HepG2 (cell line): ENCODE measurements around the gene NOS1.

Source experiments
- PBX3 ChIP-seq: sonication (generic); formaldehyde crosslinking; IDR thresholded peaks from 2 replicates; pipeline ENCODE4 v1.8.1; 2023; ENCODE audit warnings: missing genetic modification reagents, inconsistent platforms, borderline replicate concordance
- POLR2A ChIP-seq, 2 experiments: IDR thresholded peaks; 2 replicates each; pipeline ENCODE4 v1.6.1; 2011; ENCODE audit warnings: low read depth in 2 of 2, low read length in 2 of 2, mild to moderate bottlenecking in 1 of 2, moderate library complexity in 1 of 2; ENCODE audit not compliant: insufficient read depth in 1 of 2
- TRIM22 ChIP-seq: fragments of 450-650 bp; IDR thresholded peaks from 2 replicates; pipeline ENCODE4 v1.6.1; 2017
- ZNF746 ChIP-seq: sonication (generic); formaldehyde crosslinking; IDR thresholded peaks from 2 replicates; pipeline ENCODE4 v1.8.0; 2022; ENCODE audit warnings: mild to moderate bottlenecking, missing genetic modification reagents
- TF ChIP-seq, protein P1 (sequence below): sonication (generic); formaldehyde crosslinking; IDR thresholded peaks from 2 replicates; pipeline ENCODE4 v1.5.0; 2020; ENCODE audit warnings: mild to moderate bottlenecking, missing genetic modification reagents, moderate library complexity

GRCh38 chr12:117344716-117345115, 16.7 kb downstream of the NOS1 start:
- TF ChIP-seq POLR2A (IDR thresholded peaks at IDR 0.05; ENCODE audit: insufficient read depth in 1 of 2, low read depth in 2 of 2, low read length in 2 of 2) (no peak), TRIM22 (no peak), ZNF746 (CRISPR knock-in tag) (no peak), PBX3 (CRISPR knock-in tag) (no peak)
- TF ChIP-seq, protein P1, sequence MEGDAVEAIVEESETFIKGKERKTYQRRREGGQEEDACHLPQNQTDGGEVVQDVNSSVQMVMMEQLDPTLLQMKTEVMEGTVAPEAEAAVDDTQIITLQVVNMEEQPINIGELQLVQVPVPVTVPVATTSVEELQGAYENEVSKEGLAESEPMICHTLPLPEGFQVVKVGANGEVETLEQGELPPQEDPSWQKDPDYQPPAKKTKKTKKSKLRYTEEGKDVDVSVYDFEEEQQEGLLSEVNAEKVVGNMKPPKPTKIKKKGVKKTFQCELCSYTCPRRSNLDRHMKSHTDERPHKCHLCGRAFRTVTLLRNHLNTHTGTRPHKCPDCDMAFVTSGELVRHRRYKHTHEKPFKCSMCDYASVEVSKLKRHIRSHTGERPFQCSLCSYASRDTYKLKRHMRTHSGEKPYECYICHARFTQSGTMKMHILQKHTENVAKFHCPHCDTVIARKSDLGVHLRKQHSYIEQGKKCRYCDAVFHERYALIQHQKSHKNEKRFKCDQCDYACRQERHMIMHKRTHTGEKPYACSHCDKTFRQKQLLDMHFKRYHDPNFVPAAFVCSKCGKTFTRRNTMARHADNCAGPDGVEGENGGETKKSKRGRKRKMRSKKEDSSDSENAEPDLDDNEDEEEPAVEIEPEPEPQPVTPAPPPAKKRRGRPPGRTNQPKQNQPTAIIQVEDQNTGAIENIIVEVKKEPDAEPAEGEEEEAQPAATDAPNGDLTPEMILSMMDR = no peak
